SH-SY5Y (cell line): Measurements from ENCODE around the gene TP53I11.

Experiments
- GATA2 ChIP-seq: IDR thresholded peaks from 2 replicates; pipeline ENCODE4 v1.6.1; 2011; ENCODE audit warnings: mild to moderate bottlenecking, low read depth, low read length
- GATA3 ChIP-seq: IDR thresholded peaks from 2 replicates; pipeline ENCODE4 v1.6.1; 2011; ENCODE audit warnings: low read depth, mild to moderate bottlenecking, low read length, moderate library complexity

DNA sequence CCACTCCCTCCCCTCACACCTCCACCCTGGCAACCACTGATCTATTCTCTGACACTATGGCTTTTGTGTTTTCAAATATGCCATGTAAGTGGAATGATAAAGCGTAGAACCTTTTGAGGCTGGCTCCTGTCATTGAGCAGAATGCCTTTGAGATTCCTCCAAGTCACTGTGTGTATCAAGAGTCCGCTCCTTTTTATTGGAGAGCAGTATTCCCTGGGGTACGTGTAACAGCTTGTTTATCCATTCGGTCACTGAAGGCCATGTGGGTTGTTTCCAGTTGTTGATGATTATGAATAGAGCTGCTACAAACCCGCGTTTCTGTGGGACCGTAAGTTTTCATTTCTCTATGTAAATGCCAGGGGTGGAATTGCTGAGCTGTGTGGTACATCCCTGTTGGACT, 10.3 kb downstream of the TP53I11 start:
- TF ChIP-seq GATA3 (no peak), GATA2 (no peak)
